Right cardiac atrium (tissue), 5 donors: Measurements from ENCODE around the gene PRSS53. TPM values are rescaled to one million over a fixed set of nuclear protein-coding genes. Genes with fewer than 3 reads are reported as not detected.
A peak's percentile ranks its signal among the peaks of the same experiment; 100 is the strongest.

Source experiments
- ATAC-seq, 2 donors: fragments of 200-7000 bp; cut with Tn5 transposase; one replicate each; pipeline versions ENCODE4 v1.8.0 to v1.9.1; 2020; ENCODE audit warnings: moderate library complexity in 2 of 2, mild to moderate bottlenecking in 1 of 2
- DNase-seq, 3 donors: peaks; one replicate each; pipeline ENCODE4 v3.0.0-alpha.2; 2020
- H3K27ac ChIP-seq: one replicate; pipeline ENCODE4 v1.5.1; 2013; ENCODE audit warnings: mild to moderate bottlenecking, low read length, control low read depth, moderate library complexity
- H3K27me3 ChIP-seq: one replicate; pipeline ENCODE4 v1.6.1; 2013; ENCODE audit not compliant: control insufficient read depth, insufficient read depth
- H3K4me1 ChIP-seq: one replicate; pipeline ENCODE4 v1.6.1; 2013; ENCODE audit warnings: low read length; ENCODE audit not compliant: control insufficient read depth, insufficient read depth
- H3K4me3 ChIP-seq: one replicate; pipeline ENCODE4 v1.5.1; 2013; ENCODE audit warnings: low read length, control low read depth
- H3K9me3 ChIP-seq: one replicate; pipeline ENCODE4 v1.6.1; 2013; ENCODE audit warnings: low read length; ENCODE audit not compliant: control insufficient read depth
- WGBS: extraction: QIAGEN DNeasy Blood & Tissue Kit; methylation state at CpG from one replicate; pipeline ENCODE4 v1.1.7; 2013; 5-methylcytosine and 5-hydroxymethylcytosine counted together
- intact Hi-C, 4 donors: fragments of 100-400 bp; cut with DNase I; formaldehyde crosslinking; loops; one replicate each; pipeline versions ENCODE4 v1.11.0 to v1.14.0; 2022 to 2023
- polyA plus RNA-seq: library from polyadenylated mRNA; stranded (reverse); fragments of 200-250 nt; gene quantifications from one replicate; pipeline ENCODE4 v1.2.3, GENCODE V29; 2013
- total RNA-seq, 4 donors: library from RNA; stranded (reverse); fragmentation: NEBNext Ultra II Directional; extraction: Animal tissue kit (Norgen Biotek cat#: 25700); gene quantifications; one replicate each; pipeline ENCODE4 v1.2.1, GENCODE V29; 2021
- donor health status: healthy with polysubstance abuse.
- donor health status: DM: no; HTN: yes; CAD: no.
- donor health status: DM: no; HTN: no; CAD: no.
- donor health status: DM: no; HTN: yes; CAD: no; lungs with severe emphysema.
- donor health status: DM: yes; HTN: yes; CAD: no.

The PRSS53 gene
- total and polyA plus RNA-seq, 5 donors: 0.36 to 1.5 (median 0.79) TPM

- intact Hi-C loops: no loop called here
- H3K27ac ChIP-seq: no peak overlapping the region
- ATAC-seq (no peak), DNase-seq (peak in 1 of 3 donors; percentile 66)
- H3K27me3 ChIP-seq: no peaks in the 10 kb centered on the region
- no peaks in the 10 kb centered on the region for H3K4me1 ChIP-seq
- no peak overlapping the region for H3K4me3 ChIP-seq
- no peaks in the 10 kb centered on the region for H3K9me3 ChIP-seq
- WGBS: 89% methylated on average over 11 of the region's 11 CpGs
Measured at GRCh38 chr16:31131416-31131815, 42.7 kb upstream of the PRSS53 start.

- Histone ChIP-seq H3K4me3 (no peak overlapping the region), H3K9me3 (no peaks in the 10 kb centered on the region), H3K27ac (no peak overlapping the region), H3K27me3 (no peaks in the 10 kb centered on the region), H3K4me1 (no peaks in the 10 kb centered on the region)
- ATAC-seq: no peak
- intact Hi-C loops: no loop called here
- DNase-seq: peak in 1 of 3 donors; percentile 58
- WGBS: 86% methylated on average over 6 of the region's 6 CpGs
Measured at GRCh38 chr16:31130899-31131298, 42.2 kb upstream of the PRSS53 start.

GRCh38 chr16:31130336-31130891, 41.7 kb upstream of the PRSS53 start:
- intact Hi-C loops: no loop called here
- H3K27ac ChIP-seq: no peak overlapping the region
- no peaks in the 10 kb centered on the region for H3K4me1 ChIP-seq
- no peak for ATAC-seq
- no peak overlapping the region for H3K4me3 ChIP-seq
- no peaks in the 10 kb centered on the region for H3K27me3 ChIP-seq
- peak in 1 of 3 donors; percentile 67 for DNase-seq
- WGBS: 86% methylated on average over 10 of the region's 10 CpGs
- H3K9me3 ChIP-seq: no peaks in the 10 kb centered on the region

- Histone ChIP-seq H3K4me3 (no peak overlapping the region), H3K4me1 (no peaks in the 10 kb centered on the region), H3K9me3 (no peaks in the 10 kb centered on the region), H3K27ac (peak overlapping the region; percentile 57), H3K27me3 (no peaks in the 10 kb centered on the region)
- DNase-seq (peak; percentile 78 to 91 (median 89)), ATAC-seq (peak; percentile 23 to 28)
- intact Hi-C loops: no loop called here
- 49% methylated on average over 29 of the region's 29 CpGs for WGBS
Measured at GRCh38 chr16:31129568-31130335, 41.0 kb upstream of the PRSS53 start.

- peak; percentile 73 to 92 for ATAC-seq
- H3K9me3 ChIP-seq: no peaks in the 10 kb centered on the region
- intact Hi-C loops: no loop called here
- no peak overlapping the region for H3K4me3 ChIP-seq
- whole genome bisulfite sequencing: 60% methylated on average over 14 of the region's 14 CpGs
- H3K27me3 ChIP-seq: no peaks in the 10 kb centered on the region
- peak; percentile 73 to 83 (median 75) for DNase-seq
- H3K4me1 ChIP-seq: no peaks in the 10 kb centered on the region
- peak overlapping the region; percentile 57 for H3K27ac ChIP-seq
Measured at GRCh38 chr16:31128711-31129567, 40.2 kb upstream of the PRSS53 start.

GRCh38 chr16:31127182-31127581, 38.4 kb upstream of the PRSS53 start:
- intact Hi-C loops: no loop called here
- Histone ChIP-seq H3K9me3 (no peaks in the 10 kb centered on the region), H3K4me3 (no peak overlapping the region), H3K27ac (no peak overlapping the region), H3K27me3 (no peaks in the 10 kb centered on the region), H3K4me1 (no peaks in the 10 kb centered on the region)
- DNase-seq (no peak), ATAC-seq (no peak)
- WGBS: 93% methylated on average over 13 of the region's 13 CpGs

GRCh38 chr16:31125844-31126243, 37.1 kb upstream of the PRSS53 start:
- Histone ChIP-seq H3K9me3 (no peaks in the 10 kb centered on the region), H3K27ac (no peak overlapping the region), H3K27me3 (no peaks in the 10 kb centered on the region), H3K4me1 (no peaks in the 10 kb centered on the region), H3K4me3 (no peak overlapping the region)
- WGBS: 92% methylated on average over 3 of the region's 3 CpGs
- intact Hi-C loops: no loop called here
- peak in 1 of 3 donors; percentile 18 for DNase-seq
- ATAC-seq: no peak

- Histone ChIP-seq H3K4me1 (peaks cover 2% of the 10 kb centered on the region), H3K9me3 (no peaks in the 10 kb centered on the region), H3K4me3 (no peak overlapping the region), H3K27ac (no peak overlapping the region), H3K27me3 (no peaks in the 10 kb centered on the region)
- no peak for DNase-seq
- WGBS: 93% methylated on average over 16 of the region's 16 CpGs
- no peak for ATAC-seq
- intact Hi-C loops: no loop called here
Measured at GRCh38 chr16:31120129-31120528, 31.4 kb upstream of the PRSS53 start.

- intact Hi-C loops: no loop called here
- no peaks in the 10 kb centered on the region for H3K9me3 ChIP-seq
- WGBS: 55% methylated on average over 9 of the region's 9 CpGs
- DNase-seq: peak in 1 of 3 donors; percentile 61
- peak overlapping the region; percentile 83 for H3K4me3 ChIP-seq
- ATAC-seq: peak in 1 of 2 donors; percentile 24
- H3K27ac ChIP-seq: peak overlapping the region; percentile 99
- H3K4me1 ChIP-seq: peaks cover 2% of the 10 kb centered on the region
- no peaks in the 10 kb centered on the region for H3K27me3 ChIP-seq
Measured at GRCh38 chr16:31118223-31119155, 29.7 kb upstream of the PRSS53 start.
